Left lung (tissue), 10 donors: Measurements from ENCODE around the gene SLC49A4. TPM values are rescaled to one million over a fixed set of nuclear protein-coding genes. Genes with fewer than 3 reads are reported as not detected.

Source experiments
- ATAC-seq: fragments of 200-7000 bp; cut with Tn5 transposase; one replicate; pipeline ENCODE4 v1.9.1; 2020; ENCODE audit warnings: moderate library complexity
- DNase-seq, 4 donors: peaks; one replicate each; pipeline ENCODE4 v3.0.0-alpha.2; 2013 to 2020
- H3K27ac ChIP-seq, 2 donors: fragments of 200-600 bp; sonication (generic) in 1 of 2; one replicate each; pipeline versions ENCODE4 v1.5.0 to v1.8.0; 2020 to 2021
- H3K27me3 ChIP-seq, 2 donors: fragments of 200-600 bp; sonication (generic) in 1 of 2; one replicate each; pipeline versions ENCODE4 v1.5.0 to v1.8.0; 2020 to 2021
- H3K36me3 ChIP-seq, 2 donors: fragments of 200-600 bp; sonication (generic) in 1 of 2; one replicate each; pipeline versions ENCODE4 v1.5.0 to v1.8.0; 2020 to 2021
- H3K4me1 ChIP-seq, 2 donors: fragments of 200-600 bp; one replicate each; pipeline ENCODE4 v1.8.0; 2021
- H3K4me3 ChIP-seq, 2 donors: fragments of 200-600 bp; sonication (generic) in 1 of 2; one replicate each; pipeline versions ENCODE4 v1.5.0 to v1.8.0; 2020 to 2021; ENCODE audit warnings: mild to moderate bottlenecking in 1 of 2
- H3K9me3 ChIP-seq, 2 donors: fragments of 200-600 bp; sonication (generic) in 1 of 2; one replicate each; pipeline versions ENCODE4 v1.5.0 to v1.8.0; 2020 to 2021
- CTCF ChIP-seq, 2 donors: fragments of 200-600 bp; sonication (generic) in 1 of 2; IDR thresholded peaks; one replicate each; pipeline versions ENCODE4 v1.5.0 to v1.8.0; 2021; ENCODE audit warnings: antibody characterized with exemption in 2 of 2
- intact Hi-C, 2 donors: fragments of 100-400 bp; cut with DNase I; formaldehyde crosslinking; loops; one replicate each; pipeline versions ENCODE4 v1.11.2 to v1.14.2; 2022
- polyA plus RNA-seq, 6 donors: library from polyadenylated mRNA; unstranded; fragments of 120-200 nt; gene quantifications; one replicate each; pipeline ENCODE4 v1.2.1, GENCODE V29; 2013; ENCODE audit not compliant: insufficient read length in 6 of 6
- total RNA-seq, 2 donors: library from RNA; stranded (reverse); fragmentation: NEBNext Ultra II Directional; extraction: Animal tissue kit (Norgen Biotek cat#: 25700); gene quantifications; one replicate each; pipeline ENCODE4 v1.2.1, GENCODE V29; 2021
- donor health status: DM: no; HTN: yes; CAD: no.
- donor health status: DM: no; HTN: no; CAD: no.

The SLC49A4 gene
- total and polyA plus RNA-seq, 8 donors, result 9.6 to 19.2 (median 10.9) TPM

DNA sequence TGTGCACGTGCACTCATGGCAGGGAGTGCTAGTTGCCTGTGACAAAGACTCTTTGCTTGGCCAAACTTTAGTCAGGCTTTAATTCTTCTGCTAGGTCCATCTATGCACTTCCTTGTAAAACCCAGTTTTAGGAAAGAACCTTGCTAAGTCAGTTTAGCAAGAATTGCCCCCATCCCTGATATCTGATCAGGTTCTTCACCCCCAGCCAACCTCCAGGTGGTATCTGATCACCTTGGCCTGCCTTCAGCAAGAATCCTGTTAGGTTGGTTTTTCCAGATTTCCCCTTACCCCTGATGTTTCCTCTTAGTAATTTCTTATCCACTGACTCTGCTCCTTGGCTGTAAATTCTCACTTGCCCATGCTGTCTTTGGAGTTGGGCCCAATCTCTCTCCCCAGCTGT, 9.6 kb upstream of the SLC49A4 start:
- ATAC-seq (no peak), DNase-seq (no peak)
- H3K4me3 ChIP-seq, result no peak overlapping the region
- H3K9me3 ChIP-seq, result no peaks in the 10 kb centered on the region
- no peaks in the 10 kb centered on the region for H3K27me3 ChIP-seq
- peaks cover 0 to 18% of the 10 kb centered on the region in 2 donors for H3K4me1 ChIP-seq
- TF ChIP-seq CTCF (IDR thresholded peaks at IDR 0.05), result no peak
- intact Hi-C loops, result no loop called here
- no peaks in the 10 kb centered on the region for H3K36me3 ChIP-seq
- H3K27ac ChIP-seq, result no peak overlapping the region

- intact Hi-C loops, result no loop called here
- Histone ChIP-seq H3K4me1 (peaks cover 0 to 23% of the 10 kb centered on the region in 2 donors), H3K27ac (no peak overlapping the region), H3K27me3 (no peaks in the 10 kb centered on the region), H3K9me3 (no peaks in the 10 kb centered on the region), H3K36me3 (no peaks in the 10 kb centered on the region), H3K4me3 (no peak overlapping the region)
- TF ChIP-seq CTCF (IDR thresholded peaks at IDR 0.05), result no peak
- ATAC-seq (peak; percentile 24), DNase-seq (no peak)
Measured at GRCh38 chr3:122786066-122786465, 8.8 kb upstream of the SLC49A4 start.

DNA sequence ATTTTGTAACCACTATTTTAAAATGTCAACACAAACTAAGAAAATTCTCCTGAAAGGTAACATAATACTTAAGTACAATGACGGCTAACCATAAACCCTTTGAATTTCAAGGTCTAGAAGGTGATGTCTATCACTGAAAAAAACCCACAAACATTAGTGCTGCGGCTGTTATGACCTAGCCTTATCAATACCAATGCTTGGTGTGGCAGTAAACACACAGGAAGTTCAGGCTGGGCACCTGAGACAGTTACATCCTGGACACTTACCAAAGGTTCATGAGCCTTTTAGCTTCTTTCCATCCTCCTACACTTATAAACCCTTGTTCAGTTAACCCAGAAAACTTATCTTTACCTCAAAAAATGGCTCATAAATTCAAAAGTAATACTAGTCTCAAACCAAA, 7.0 kb upstream of the SLC49A4 start:
- DNase-seq, result no peak
- Histone ChIP-seq H3K4me3 (no peak overlapping the region), H3K27ac (no peak overlapping the region), H3K36me3 (no peaks in the 10 kb centered on the region), H3K4me1 (peaks cover 0 to 40% of the 10 kb centered on the region in 2 donors), H3K27me3 (no peaks in the 10 kb centered on the region), H3K9me3 (no peaks in the 10 kb centered on the region)
- TF ChIP-seq CTCF (IDR thresholded peaks at IDR 0.05), result no peak
- ATAC-seq, result no peak
- intact Hi-C loops, result no loop called here

GRCh38 chr3:122789585-122790273, 5.1 kb upstream of the SLC49A4 start:
- H3K4me1 ChIP-seq, result peaks cover 0 to 43% of the 10 kb centered on the region in 2 donors
- ATAC-seq, result no peak
- DNase-seq, result no peak
- no peaks in the 10 kb centered on the region for H3K36me3 ChIP-seq
- no peak overlapping the region for H3K27ac ChIP-seq
- H3K27me3 ChIP-seq, result no peaks in the 10 kb centered on the region
- TF ChIP-seq CTCF (IDR thresholded peaks at IDR 0.05), result no peak
- H3K4me3 ChIP-seq, result no peak overlapping the region
- no peaks in the 10 kb centered on the region for H3K9me3 ChIP-seq
- intact Hi-C loops, result no loop called here

GRCh38 chr3:122793568-122794416, 1.1 kb upstream of the SLC49A4 start, which contains the start of gene HSPBAP1:
Gene HSPBAP1, minus strand, starts transcription at chr3:122793831. Its CDS starts 151 bp downstream, at chr3:122793680.
- Histone ChIP-seq H3K9me3 (no peaks in the 10 kb centered on the region), H3K27ac (peak within 1 kb of the TSS; percentile 92 to 97), H3K4me1 (peaks cover 5 to 53% of the 10 kb centered on the region in 2 donors), H3K27me3 (no peaks in the 10 kb centered on the region), H3K36me3 (no peaks in the 10 kb centered on the region), H3K4me3 (peak within 1 kb of the TSS; percentile 76 to 81)
- no peak for TF ChIP-seq CTCF (IDR thresholded peaks at IDR 0.05)
- intact Hi-C loops, result no loop called here
- peak; percentile 86 to 97 (median 94) for DNase-seq
- peak; percentile 74 for ATAC-seq
